HAP-1 (cell line): ENCODE results near the gene TEX10.
A peak's percentile ranks its signal among the peaks of the same experiment; 100 is the strongest.
"Not testable (repeated sequence)": the region's sequence is repeated elsewhere in the genome, so short reads cannot be mapped to it uniquely, and the experiment has no call there.

ENCODE experiments used
- DNase-seq, 2 experiments: peaks; one replicate each; pipeline ENCODE4 v3.0.0-alpha.2; 2016 to 2020; ENCODE audit warnings: low spot score in 2 of 2
- H3K27me3 ChIP-seq: fragments of 250-450 bp; sonication (Bioruptor Pico); 2 replicates; pipeline ENCODE4 v1.5.1; 2020; ENCODE audit warnings: low read depth, mild to moderate bottlenecking, moderate library complexity
- H3K36me3 ChIP-seq: fragments of 250-450 bp; sonication (Bioruptor Pico); replicated peaks from 2 replicates; pipeline ENCODE4 v1.5.1; 2020; ENCODE audit warnings: mild to moderate bottlenecking
- H3K4me1 ChIP-seq: fragments of 250-450 bp; sonication (Bioruptor Pico); 2 replicates; pipeline ENCODE4 v1.5.1; 2020; ENCODE audit warnings: mild to moderate bottlenecking
- H3K4me3 ChIP-seq: fragments of 250-450 bp; sonication (Bioruptor Pico); 2 replicates; pipeline ENCODE4 v1.5.1; 2020; ENCODE audit warnings: mild to moderate bottlenecking, moderate library complexity
- H3K9me3 ChIP-seq: fragments of 250-450 bp; sonication (Bioruptor Pico); 2 replicates; pipeline ENCODE4 v1.5.1; 2020; ENCODE audit warnings: mild to moderate bottlenecking, moderate library complexity
- in situ Hi-C: fragments of 300-500 bp; cut with MboI; formaldehyde crosslinking; loops from 3 replicates; pipeline ENCODE4 v1.14.3; 2020; ENCODE audit warnings: low sequenced_read_pairs, inconsistent platforms, mixed read lengths

Gene TEX10

DNA sequence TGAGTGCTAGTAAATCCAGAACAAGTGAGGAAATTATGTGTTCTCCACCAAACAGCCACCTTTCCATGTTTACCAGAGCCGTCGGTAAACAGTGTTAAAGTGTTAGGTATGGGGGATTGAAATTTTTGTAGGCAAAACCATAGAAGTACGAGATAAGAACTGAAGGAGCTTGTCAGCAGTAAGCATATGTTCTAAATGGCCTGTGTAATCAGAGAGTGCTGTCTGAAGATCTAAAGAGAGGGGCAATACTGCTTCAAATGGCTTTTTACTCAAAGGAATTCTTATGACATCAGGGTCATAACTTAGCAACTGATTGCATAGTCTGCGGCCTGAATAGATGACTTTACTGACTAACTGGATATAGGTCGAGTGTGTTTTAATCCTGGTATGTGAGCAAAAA is 13.4 kb upstream of the TEX10 start:
- DNase-seq: no peak
- no peaks in the 10 kb centered on the region for H3K9me3 ChIP-seq
- H3K36me3 ChIP-seq: no peaks in the 10 kb centered on the region
- H3K4me3 ChIP-seq: no peak overlapping the region
- in situ Hi-C loops: no loop called here
- no peaks in the 10 kb centered on the region for H3K27me3 ChIP-seq
- peaks cover 11% of the 10 kb centered on the region for H3K4me1 ChIP-seq

- peaks cover 9% of the 10 kb centered on the region for H3K4me1 ChIP-seq
- no peak overlapping the region for H3K4me3 ChIP-seq
- no peak for DNase-seq
- no peaks in the 10 kb centered on the region for H3K9me3 ChIP-seq
- no peaks in the 10 kb centered on the region for H3K27me3 ChIP-seq
- in situ Hi-C loops: no loop called here
- no peaks in the 10 kb centered on the region for H3K36me3 ChIP-seq
Observed at GRCh38 chr9:100364013-100364412, 11.3 kb upstream of the TEX10 start.

DNA sequence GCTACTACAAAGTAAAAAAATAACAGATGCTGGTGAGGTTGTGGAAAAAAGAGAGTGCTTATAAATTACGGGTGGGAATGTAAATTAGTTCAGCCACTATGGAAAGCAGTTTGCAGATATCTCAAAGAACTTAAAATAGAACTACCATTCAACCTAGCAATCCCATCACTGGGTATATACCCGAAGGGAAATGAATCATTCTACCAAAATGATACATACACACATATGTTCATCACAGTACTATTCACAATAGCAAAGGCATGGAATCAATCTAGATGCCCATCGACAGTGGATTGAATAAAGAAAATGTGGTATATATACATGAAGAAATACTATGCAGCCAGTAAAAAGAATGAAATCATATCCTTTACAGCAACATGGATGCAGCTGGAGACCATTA is 6.3 kb upstream of the TEX10 start:
- DNase-seq: no peak
- Histone ChIP-seq H3K36me3 (no peaks in the 10 kb centered on the region), H3K4me1 (no peaks in the 10 kb centered on the region), H3K4me3 (no peak overlapping the region), H3K27me3 (no peaks in the 10 kb centered on the region), H3K9me3 (peaks cover 4% of the 10 kb centered on the region; the same call in 1 of the 2 replicates)
- in situ Hi-C loops: no loop called here

- Histone ChIP-seq H3K4me1 (peaks cover 9% of the 10 kb centered on the region), H3K27me3 (no peaks in the 10 kb centered on the region), H3K4me3 (no peak overlapping the region), H3K9me3 (peaks cover 8% of the 10 kb centered on the region; the same call in 1 of the 2 replicates), H3K36me3 (0 out of 2 replicates have a peak, but pooled peaks cover under 1% of the 10 kb centered on the region)
- in situ Hi-C loops: no loop called here
- DNase-seq: no peak
Observed at GRCh38 chr9:100357501-100357900, 4.8 kb upstream of the TEX10 start.

DNA sequence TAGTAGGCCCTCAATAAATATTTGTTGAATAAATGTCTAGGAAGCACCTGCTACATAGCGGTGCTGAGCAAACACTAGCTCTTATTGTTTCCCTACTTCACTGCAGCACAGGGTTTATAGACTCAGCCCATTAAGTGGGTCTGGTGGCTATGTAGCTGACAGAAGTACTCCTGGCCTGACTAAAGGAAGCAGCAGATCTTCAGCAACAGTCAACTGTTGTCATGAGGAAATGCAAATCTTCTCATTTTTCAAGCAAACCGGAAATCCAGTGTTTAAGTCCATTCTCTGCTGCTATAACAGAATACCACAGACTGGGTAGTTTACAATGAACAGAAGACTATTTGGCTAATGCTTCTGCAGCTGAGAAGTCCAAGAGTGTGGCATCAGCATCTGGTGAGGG is 2.8 kb upstream of the TEX10 start:
- Histone ChIP-seq H3K4me1 (peaks cover 13% of the 10 kb centered on the region), H3K4me3 (no peak overlapping the region), H3K36me3 (0 out of 2 replicates have a peak, but pooled peaks cover 4% of the 10 kb centered on the region), H3K9me3 (peaks cover 8% of the 10 kb centered on the region; the same call in 1 of the 2 replicates), H3K27me3 (no peaks in the 10 kb centered on the region)
- no peak for DNase-seq
- in situ Hi-C loops: no loop called here

DNA sequence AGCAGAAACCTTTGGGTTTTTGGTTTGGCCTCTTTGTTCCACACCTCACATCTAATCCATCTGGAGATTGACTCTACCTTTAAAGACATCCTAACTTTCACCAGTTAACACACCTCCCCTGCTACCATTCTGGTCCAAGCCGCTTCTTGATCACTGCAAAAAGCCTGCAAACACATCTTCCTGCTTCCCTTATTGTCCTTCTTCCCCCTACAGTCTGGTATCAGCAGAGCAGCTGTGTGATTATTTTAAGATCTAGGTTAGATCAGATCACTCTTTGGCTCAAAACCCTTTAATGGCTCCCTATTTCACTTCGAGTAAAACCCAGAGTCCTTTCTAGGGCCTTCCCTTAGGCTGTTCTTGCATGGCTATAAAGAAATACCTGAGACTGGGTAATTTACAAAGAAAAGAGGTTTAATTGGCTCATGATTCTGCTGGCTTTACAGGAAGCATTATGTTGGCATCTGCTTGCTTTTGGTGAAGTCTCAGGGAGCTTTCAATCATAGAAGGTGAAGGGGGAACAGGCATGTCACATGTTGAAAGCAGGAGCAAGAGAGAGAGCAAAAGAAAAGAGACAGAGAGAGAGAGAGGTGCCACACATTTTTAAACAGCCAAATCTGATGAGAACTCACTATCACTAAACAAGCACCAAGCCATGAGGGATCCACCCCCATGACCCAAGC is 1.5 kb upstream of the TEX10 start:
- H3K4me1 ChIP-seq: peaks cover 21% of the 10 kb centered on the region
- in situ Hi-C loops: no loop called here
- H3K9me3 ChIP-seq: peaks cover 8% of the 10 kb centered on the region; the same call in 1 of the 2 replicates
- H3K4me3 ChIP-seq: no peak overlapping the region
- no peak for DNase-seq
- H3K27me3 ChIP-seq: no peaks in the 10 kb centered on the region
- 0 out of 2 replicates have a peak, but pooled peaks cover 4% of the 10 kb centered on the region for H3K36me3 ChIP-seq

DNA sequence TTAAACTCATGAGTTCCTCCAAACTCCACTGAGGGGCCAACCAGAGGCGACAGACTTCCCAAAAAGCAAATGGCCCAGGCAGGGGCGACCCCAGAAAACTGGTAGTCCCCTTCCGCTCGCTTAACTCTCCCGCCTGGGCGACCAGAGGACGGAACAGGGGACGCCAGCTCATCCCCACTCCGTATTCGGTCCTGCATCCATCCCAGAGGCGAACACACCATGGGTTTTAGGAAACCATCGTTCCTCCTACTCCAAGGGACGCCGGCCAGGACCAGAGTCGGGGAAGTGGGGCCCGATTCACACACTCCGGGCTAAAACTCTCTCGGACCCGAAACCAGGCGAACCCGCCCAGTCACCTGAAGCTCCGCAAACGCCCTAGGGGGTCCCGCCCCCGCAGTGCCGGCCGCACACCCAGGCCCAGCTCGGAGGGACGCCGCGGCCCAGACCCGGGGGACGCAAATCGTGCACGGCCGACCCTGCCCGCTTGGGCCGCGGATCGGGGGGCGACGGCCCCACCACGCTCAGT is 478 bp downstream of the TEX10 start:
- peaks cover 11% of the 10 kb centered on the region for H3K36me3 ChIP-seq
- no peaks in the 10 kb centered on the region for H3K27me3 ChIP-seq
- H3K4me3 ChIP-seq: peak overlapping the region; percentile 77
- H3K4me1 ChIP-seq: peaks cover 21% of the 10 kb centered on the region
- peak in 1 of 2 experiments; percentile 49 for DNase-seq
- peaks cover 8% of the 10 kb centered on the region; the same call in 1 of the 2 replicates for H3K9me3 ChIP-seq
- in situ Hi-C loops: no loop called here

- no peak for DNase-seq
- H3K9me3 ChIP-seq: peaks cover 6% of the 10 kb centered on the region; the same call in 1 of the 2 replicates
- H3K27me3 ChIP-seq: no peaks in the 10 kb centered on the region
- peak overlapping the region; percentile 77 for H3K4me3 ChIP-seq
- in situ Hi-C loops: no loop called here
- peaks cover 21% of the 10 kb centered on the region for H3K4me1 ChIP-seq
- H3K36me3 ChIP-seq: peaks cover 19% of the 10 kb centered on the region
Observed at GRCh38 chr9:100351508-100351907, 1.2 kb downstream of the TEX10 start.

- in situ Hi-C loops: no loop called here
- DNase-seq: no peak
- Histone ChIP-seq H3K4me3 (peak overlapping the region; percentile 77; the same call in 1 of the 2 replicates), H3K36me3 (peaks cover 32% of the 10 kb centered on the region), H3K27me3 (no peaks in the 10 kb centered on the region), H3K9me3 (peaks cover 6% of the 10 kb centered on the region; the same call in 1 of the 2 replicates), H3K4me1 (peaks cover 21% of the 10 kb centered on the region)
Observed at GRCh38 chr9:100350188-100350587, 2.6 kb downstream of the TEX10 start.

- Histone ChIP-seq H3K36me3 (peaks cover 44% of the 10 kb centered on the region), H3K4me3 (no peak overlapping the region)
Observed at GRCh38 chr9:100346836-100347235, 5.9 kb downstream of the TEX10 start.

GRCh38 chr9:100341889-100342288 is 10.9 kb downstream of the TEX10 start:
- in situ Hi-C loops: loop anchor here (25.0 kb wide), 1 partner anchor 245 kb away; the partner anchor contains the start of gene CAVIN4

More at GRCh38 chr9:100346836-100347235, 5.9 kb downstream of the TEX10 start:
- no peak for DNase-seq
- no peaks in the 10 kb centered on the region for H3K9me3 ChIP-seq
- H3K27me3 ChIP-seq: no peaks in the 10 kb centered on the region
- in situ Hi-C loops: loop anchor here (25.0 kb wide), 1 partner anchor 240 kb away; the partner anchor contains the start of gene CAVIN4
- peaks cover 13% of the 10 kb centered on the region for H3K4me1 ChIP-seq

DNA sequence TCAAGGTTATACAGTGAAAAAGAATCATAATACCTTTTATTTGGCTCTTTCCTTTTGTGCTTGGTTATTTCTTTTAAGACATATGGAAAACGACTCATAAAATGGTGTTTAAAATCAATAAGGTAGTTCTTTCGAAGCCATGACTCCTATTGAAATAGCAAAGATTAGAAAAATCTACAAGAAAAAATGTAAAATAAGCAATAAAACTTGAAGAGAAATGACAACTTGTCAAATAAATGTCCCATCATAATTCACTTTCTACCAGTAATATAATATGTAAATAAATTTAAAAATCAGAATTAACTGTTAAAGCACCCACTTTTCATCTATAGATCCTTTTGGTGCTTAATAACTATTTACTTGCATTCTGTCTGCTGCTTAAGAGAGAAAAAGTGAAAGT is 12.5 kb downstream of the TEX10 start:
- Histone ChIP-seq H3K27me3 (no peaks in the 10 kb centered on the region), H3K4me1 (no peaks in the 10 kb centered on the region), H3K9me3 (no peaks in the 10 kb centered on the region), H3K36me3 (peaks cover 33% of the 10 kb centered on the region), H3K4me3 (no peak overlapping the region)
- DNase-seq: no peak
- in situ Hi-C loops: loop anchor here (25.0 kb wide), 1 partner anchor 247 kb away; the partner anchor contains the start of gene CAVIN4

More at GRCh38 chr9:100341889-100342288, 10.9 kb downstream of the TEX10 start:
- H3K36me3 ChIP-seq: peaks cover 50% of the 10 kb centered on the region
- no peaks in the 10 kb centered on the region for H3K4me1 ChIP-seq
- no peak overlapping the region for H3K4me3 ChIP-seq
- H3K27me3 ChIP-seq: no peaks in the 10 kb centered on the region
- no peaks in the 10 kb centered on the region for H3K9me3 ChIP-seq
- no peak for DNase-seq

DNA sequence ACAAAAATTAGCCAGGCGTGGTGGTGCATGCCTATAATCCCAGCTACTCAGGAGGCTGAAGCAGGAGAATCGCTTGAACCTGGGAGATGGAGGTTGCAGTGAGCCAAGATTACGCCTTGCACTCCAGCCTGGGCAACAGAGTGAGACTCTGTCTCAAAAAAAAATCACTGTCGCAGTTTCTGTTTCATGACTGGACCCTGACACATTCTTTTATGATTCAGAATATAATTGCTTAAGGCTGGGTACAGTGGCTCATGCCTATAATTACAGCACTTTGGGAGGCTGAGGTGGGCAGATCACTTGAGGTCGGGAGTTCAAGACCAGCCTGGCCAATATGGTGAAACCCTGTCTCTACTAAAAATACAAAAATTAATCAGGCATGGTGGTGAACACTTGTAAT is 14.0 kb downstream of the TEX10 start:
- peaks cover 24% of the 10 kb centered on the region for H3K36me3 ChIP-seq
- not testable (repeated sequence) for H3K4me3 ChIP-seq, H3K9me3 ChIP-seq, H3K27me3 ChIP-seq, H3K4me1 ChIP-seq, DNase-seq
- in situ Hi-C loops: loop anchor here (25.0 kb wide), 1 partner anchor 249 kb away; the partner anchor contains the start of gene CAVIN4

- Histone ChIP-seq H3K36me3 (peaks cover 58% of the 10 kb centered on the region), H3K4me1 (no peaks in the 10 kb centered on the region), H3K9me3 (no peaks in the 10 kb centered on the region), H3K27me3 (no peaks in the 10 kb centered on the region), H3K4me3 (no peak overlapping the region)
- peak in 1 of 2 experiments; percentile 36 for DNase-seq
- in situ Hi-C loops: loop anchor here (25.0 kb wide), 2 partner anchors 263 to 512 kb away; partner anchors contain the start of genes CAVIN4 and NR4A3
Observed at GRCh38 chr9:100324594-100325200, 28.0 kb downstream of the TEX10 start.
